ENCODE results near the gene LRRC7. TPM values are rescaled to one million over a fixed set of nuclear protein-coding genes. Genes with fewer than 3 reads are reported as not detected.

LRRC7 gene
- total RNA-seq, 1 experiment from 2014 or later = not detected

DNA sequence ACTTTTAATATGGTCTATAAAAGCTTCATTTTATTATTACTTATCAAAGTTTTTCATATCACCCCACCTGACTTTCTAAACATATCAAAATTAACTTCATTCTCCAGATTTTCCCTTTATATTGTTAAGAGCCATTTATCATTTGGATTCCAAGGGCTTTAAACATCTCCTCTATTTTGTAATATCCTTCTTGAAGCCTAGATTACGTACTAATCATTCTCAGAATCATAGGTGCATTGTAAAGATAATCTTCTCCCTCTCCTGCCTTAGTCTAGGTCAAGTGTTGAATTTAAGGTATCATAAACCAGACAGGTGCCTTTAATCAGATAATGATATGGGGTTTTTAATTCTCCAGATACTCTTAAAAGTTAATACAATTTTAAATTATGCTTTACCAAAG lies 509.3 kb downstream of the LRRC7 start:
- in situ Hi-C loops (cut with HindIII; ENCODE audit: low pct_unique_long_range_greater_than_20kb, low sequenced_read_pairs) = no loop called here
- no TSS peak for BruUV-seq (replicated peaks)
- ChIA-PET POLR2A (no interaction called here), CTCF (no interaction called here)
- H3K27me3 ChIP-seq (ENCODE audit: control insufficient read depth, insufficient read depth, low read length) = no peaks in the 10 kb centered on the region; the same call in 1 of the 2 replicates
- H3K9me3 ChIP-seq (ENCODE audit: control insufficient read depth, insufficient read depth, low read depth, low read length) = no peaks in the 10 kb centered on the region
- DNase-seq (ENCODE audit: low read depth, low spot score) (no peak), ATAC-seq (no peak)
- TF ChIP-seq, protein P1, sequence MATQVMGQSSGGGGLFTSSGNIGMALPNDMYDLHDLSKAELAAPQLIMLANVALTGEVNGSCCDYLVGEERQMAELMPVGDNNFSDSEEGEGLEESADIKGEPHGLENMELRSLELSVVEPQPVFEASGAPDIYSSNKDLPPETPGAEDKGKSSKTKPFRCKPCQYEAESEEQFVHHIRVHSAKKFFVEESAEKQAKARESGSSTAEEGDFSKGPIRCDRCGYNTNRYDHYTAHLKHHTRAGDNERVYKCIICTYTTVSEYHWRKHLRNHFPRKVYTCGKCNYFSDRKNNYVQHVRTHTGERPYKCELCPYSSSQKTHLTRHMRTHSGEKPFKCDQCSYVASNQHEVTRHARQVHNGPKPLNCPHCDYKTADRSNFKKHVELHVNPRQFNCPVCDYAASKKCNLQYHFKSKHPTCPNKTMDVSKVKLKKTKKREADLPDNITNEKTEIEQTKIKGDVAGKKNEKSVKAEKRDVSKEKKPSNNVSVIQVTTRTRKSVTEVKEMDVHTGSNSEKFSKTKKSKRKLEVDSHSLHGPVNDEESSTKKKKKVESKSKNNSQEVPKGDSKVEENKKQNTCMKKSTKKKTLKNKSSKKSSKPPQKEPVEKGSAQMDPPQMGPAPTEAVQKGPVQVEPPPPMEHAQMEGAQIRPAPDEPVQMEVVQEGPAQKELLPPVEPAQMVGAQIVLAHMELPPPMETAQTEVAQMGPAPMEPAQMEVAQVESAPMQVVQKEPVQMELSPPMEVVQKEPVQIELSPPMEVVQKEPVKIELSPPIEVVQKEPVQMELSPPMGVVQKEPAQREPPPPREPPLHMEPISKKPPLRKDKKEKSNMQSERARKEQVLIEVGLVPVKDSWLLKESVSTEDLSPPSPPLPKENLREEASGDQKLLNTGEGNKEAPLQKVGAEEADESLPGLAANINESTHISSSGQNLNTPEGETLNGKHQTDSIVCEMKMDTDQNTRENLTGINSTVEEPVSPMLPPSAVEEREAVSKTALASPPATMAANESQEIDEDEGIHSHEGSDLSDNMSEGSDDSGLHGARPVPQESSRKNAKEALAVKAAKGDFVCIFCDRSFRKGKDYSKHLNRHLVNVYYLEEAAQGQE (IDR thresholded peaks at IDR 0.05; ENCODE audit: insufficient read depth in 1 of 2, low read depth in 2 of 2, low read length in 1 of 2) = no peak
- TF ChIP-seq POLR2AphosphoS5 (IDR thresholded peaks at IDR 0.05; ENCODE audit: low read depth, low read length) (no peak), TCF7L2 (IDR thresholded peaks at IDR 0.05; ENCODE audit: low read depth, low read length) (no peak), SIN3A (IDR thresholded peaks at IDR 0.05; ENCODE audit: borderline replicate concordance, insufficient read depth, low read depth, low read length) (no peak), CTCF (IDR thresholded peaks at IDR 0.05) (no peak)
- no peaks in the 10 kb centered on the region for H3K4me1 ChIP-seq (ENCODE audit: control insufficient read depth, insufficient read depth, low read length)
- no peak overlapping the region for H3K4me3 ChIP-seq (ENCODE audit: low read depth in 2 of 2, low read length in 2 of 2)
- intact Hi-C loops (cut with micrococcal nuclease; ENCODE audit: unreplicated experiment) = no loop called here
- no peak overlapping the region for H3K27ac ChIP-seq (ENCODE audit: low read length)
- H3K36me3 ChIP-seq (ENCODE audit: control insufficient read depth, insufficient read depth, low read length) = no peaks in the 10 kb centered on the region

DNA sequence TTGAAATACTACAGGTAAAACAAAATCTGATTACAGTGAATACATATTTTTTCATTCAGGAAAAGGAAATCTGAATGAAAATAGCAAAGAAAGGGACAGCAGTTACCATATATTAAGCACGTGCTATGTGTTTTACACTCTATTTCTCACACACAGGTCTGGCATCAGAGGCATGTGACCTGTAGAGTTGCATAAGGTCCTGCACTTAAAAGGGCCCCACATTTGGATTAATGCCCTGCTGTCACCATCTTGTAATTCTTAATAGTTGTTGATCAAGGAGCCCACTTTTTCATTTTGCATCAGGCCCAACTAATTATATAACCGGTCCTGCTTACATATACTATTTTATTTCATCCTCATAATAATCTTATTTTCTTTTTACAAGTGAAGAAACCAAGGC lies 511.8 kb downstream of the LRRC7 start:
- ChIA-PET CTCF (no interaction called here), POLR2A (interaction anchor here (0.5 kb wide), 1 partner anchor 64 kb away, joined by 8 read pairs; no protein-coding TSS in a partner anchor)
- DNase-seq (ENCODE audit: low read depth, low spot score) = no peak
- Histone ChIP-seq H3K36me3 (ENCODE audit: control insufficient read depth, insufficient read depth, low read length) (no peaks in the 10 kb centered on the region), H3K4me3 (ENCODE audit: low read depth in 2 of 2, low read length in 2 of 2) (no peak overlapping the region), H3K27me3 (ENCODE audit: control insufficient read depth, insufficient read depth, low read length) (no peaks in the 10 kb centered on the region; the same call in 1 of the 2 replicates), H3K9me3 (ENCODE audit: control insufficient read depth, insufficient read depth, low read depth, low read length) (no peaks in the 10 kb centered on the region), H3K4me1 (ENCODE audit: control insufficient read depth, insufficient read depth, low read length) (no peaks in the 10 kb centered on the region), H3K27ac (ENCODE audit: low read length) (no peak overlapping the region)
- intact Hi-C loops (cut with micrococcal nuclease; ENCODE audit: unreplicated experiment) (no loop called here), in situ Hi-C loops (cut with HindIII; ENCODE audit: low pct_unique_long_range_greater_than_20kb, low sequenced_read_pairs) (no loop called here)
- no peak for ATAC-seq
- BruUV-seq (replicated peaks) = no TSS peak
- TF ChIP-seq, protein P1 (IDR thresholded peaks at IDR 0.05; ENCODE audit: insufficient read depth in 1 of 2, low read depth in 2 of 2, low read length in 1 of 2) = no peak
- TF ChIP-seq POLR2AphosphoS5 (IDR thresholded peaks at IDR 0.05; ENCODE audit: low read depth, low read length) = no peak
- no peak for TF ChIP-seq TCF7L2 (IDR thresholded peaks at IDR 0.05; ENCODE audit: low read depth, low read length)
- no peak for TF ChIP-seq CTCF (IDR thresholded peaks at IDR 0.05)
- no peak for TF ChIP-seq SIN3A (IDR thresholded peaks at IDR 0.05; ENCODE audit: borderline replicate concordance, insufficient read depth, low read depth, low read length)

All from Panc1 (cell line).